ENCODE measurements around the gene SYCN. TPM values are rescaled to one million over a fixed set of nuclear protein-coding genes. Genes with fewer than 3 reads are reported as not detected.

SYCN gene
- total and polyA plus RNA-seq, 12 donors: 0.55 TPM; not detected in 11

GRCh38 chr19:39211731-39212374, 7.8 kb upstream of the SYCN start:
- 67 to 68% methylated on average over 13 of the region's 13 CpGs for WGBS, 2 donors
- no peaks in the 10 kb centered on the region for H3K36me3 ChIP-seq
- DNase-seq (no peak), ATAC-seq (no peak)
- no peak for TF ChIP-seq CTCF (IDR thresholded peaks at IDR 0.05)
- no peaks in the 10 kb centered on the region for H3K4me1 ChIP-seq
- H3K9me3 ChIP-seq: peaks cover 0 to 19% (median 3%) of the 10 kb centered on the region in 11 donors
- peaks cover 0 to 82% (median 43%) of the 10 kb centered on the region in 7 donors for H3K27me3 ChIP-seq
- no peak overlapping the region for H3K4me3 ChIP-seq
- intact Hi-C loops (cut with DNase I): loop anchor here in 1 of 10 donors (10.0 kb wide), 1 partner anchor 113 kb away; the partner anchor contains the start of gene LRFN1
- H3K27ac ChIP-seq: no peak overlapping the region

GRCh38 chr19:39209196-39209595, 5.1 kb upstream of the SYCN start:
- no peaks in the 10 kb centered on the region for H3K36me3 ChIP-seq
- no peak for TF ChIP-seq CTCF (IDR thresholded peaks at IDR 0.05)
- no peak overlapping the region for H3K4me3 ChIP-seq
- no peak overlapping the region for H3K27ac ChIP-seq
- no peak for DNase-seq
- no peaks in the 10 kb centered on the region for H3K9me3 ChIP-seq
- intact Hi-C loops (cut with DNase I): no loop called here
- no peak for ATAC-seq
- H3K4me1 ChIP-seq: no peaks in the 10 kb centered on the region
- peaks cover 2 to 80% (median 42%) of the 10 kb centered on the region in 7 donors for H3K27me3 ChIP-seq
- 76 to 83% methylated on average over 7 of the region's 7 CpGs for WGBS, 2 donors

- DNase-seq: no peak
- no peaks in the 10 kb centered on the region for H3K36me3 ChIP-seq
- H3K9me3 ChIP-seq: no peaks in the 10 kb centered on the region
- no peak overlapping the region for H3K27ac ChIP-seq
- TF ChIP-seq CTCF (IDR thresholded peaks at IDR 0.05): no peak
- no peak for ATAC-seq
- intact Hi-C loops (cut with DNase I): no loop called here
- H3K4me3 ChIP-seq: no peak overlapping the region
- peaks cover 8 to 80% (median 45%) of the 10 kb centered on the region in 7 donors for H3K27me3 ChIP-seq
- H3K4me1 ChIP-seq: no peaks in the 10 kb centered on the region
- 72 to 79% methylated on average over 9 of the region's 9 CpGs for WGBS, 2 donors
Measured at GRCh38 chr19:39208175-39208795, 4.2 kb upstream of the SYCN start.

- no peak overlapping the region for H3K4me3 ChIP-seq
- H3K9me3 ChIP-seq: no peaks in the 10 kb centered on the region
- no peak overlapping the region for H3K27ac ChIP-seq
- DNase-seq (no peak), ATAC-seq (no peak)
- 75 to 78% methylated on average over 6 of the region's 6 CpGs for WGBS, 2 donors
- H3K27me3 ChIP-seq: peaks cover 8 to 83% (median 54%) of the 10 kb centered on the region in 7 donors
- no peaks in the 10 kb centered on the region for H3K36me3 ChIP-seq
- no peaks in the 10 kb centered on the region for H3K4me1 ChIP-seq
- no peak for TF ChIP-seq CTCF (IDR thresholded peaks at IDR 0.05)
- intact Hi-C loops (cut with DNase I): no loop called here
Measured at GRCh38 chr19:39207293-39207836, 3.3 kb upstream of the SYCN start.
